ENCODE data around the gene BCAS1.

DNA sequence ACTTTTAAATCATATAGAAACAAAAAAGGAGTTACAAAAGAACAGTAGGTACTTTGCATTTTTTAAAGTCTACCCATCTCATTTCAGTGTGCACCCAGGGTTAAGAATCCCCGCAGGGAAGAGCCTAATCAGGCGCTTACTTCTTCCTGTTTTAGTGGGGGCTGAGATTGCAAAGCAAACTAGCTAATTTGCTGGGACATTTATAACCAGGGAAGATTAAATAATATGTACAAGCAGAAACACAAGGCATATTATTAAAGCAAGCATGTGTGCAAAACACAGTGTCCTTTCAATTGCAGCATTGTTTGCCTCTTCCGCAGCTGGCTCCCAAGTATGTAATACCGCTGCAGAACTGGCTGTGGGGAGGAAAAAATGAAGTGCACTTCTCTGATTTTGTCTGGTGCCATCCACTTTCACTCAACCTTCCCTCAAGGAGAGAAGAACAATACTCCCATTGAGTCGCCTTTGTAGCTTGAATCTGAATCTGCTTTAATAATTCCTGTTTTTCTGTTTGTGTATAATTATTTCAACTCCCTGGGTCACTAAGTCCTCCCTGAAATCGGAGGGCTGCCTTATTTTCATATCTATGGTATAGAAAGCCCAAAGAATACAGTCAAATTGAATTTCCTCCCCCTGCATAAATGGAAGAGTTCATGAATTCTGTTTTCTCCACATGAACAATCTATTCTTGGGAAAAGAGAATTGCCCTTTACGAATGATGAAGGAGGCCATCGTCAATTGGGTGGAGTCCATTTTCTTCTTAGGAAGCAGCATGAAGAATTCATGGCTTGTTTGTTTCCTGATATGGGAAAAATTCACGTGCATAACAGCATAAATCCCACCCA lies 23.3 kb upstream of the BCAS1 start:
- TF ChIP-seq PPARA (CRISPR knock-in tag; IDR thresholded peaks at IDR 0.05; ENCODE audit: borderline replicate concordance) = no peak
- no peak for TF ChIP-seq RARB (CRISPR knock-in tag; IDR thresholded peaks at IDR 0.05)
- no peak for TF ChIP-seq ARNTL (CRISPR knock-in tag; IDR thresholded peaks at IDR 0.05; ENCODE audit: borderline replicate concordance, low read depth)
